Erythroblast (primary cell): ENCODE results near the gene DPYSL5.

Source experiments
- GATA1 ChIP-seq: IDR thresholded peaks from 2 replicates; pipeline ENCODE4 v1.6.1; 2011; ENCODE audit warnings: low read depth, mild to moderate bottlenecking, control low read depth, low read length, moderate library complexity
- POLR2A ChIP-seq: IDR thresholded peaks from 2 replicates; pipeline ENCODE4 v1.6.1; 2011; ENCODE audit warnings: mild to moderate bottlenecking, low read length

DNA sequence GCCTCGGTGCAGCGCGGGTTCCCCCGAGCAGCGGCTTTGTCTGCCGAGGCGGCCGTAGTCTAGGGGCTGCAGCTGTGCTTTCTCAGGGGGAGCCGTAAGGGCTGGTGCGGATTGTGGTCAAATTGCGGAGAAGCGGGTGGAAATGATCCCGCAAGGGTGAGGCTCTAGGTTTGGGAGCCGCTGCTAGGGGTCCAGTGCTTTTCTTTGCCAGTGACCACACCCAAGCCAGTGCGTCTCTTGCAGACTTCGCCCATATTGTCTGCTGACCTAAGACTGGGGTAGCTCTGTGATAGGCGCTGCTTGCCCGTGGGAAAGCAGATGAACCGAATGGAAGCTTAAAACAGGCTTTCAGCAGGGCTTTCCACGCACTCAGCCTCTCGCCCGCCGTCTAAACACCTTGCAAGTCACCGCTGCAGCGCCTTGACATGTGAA lies 2.1 kb downstream of the DPYSL5 start:
- TF ChIP-seq POLR2A (no peak), GATA1 (no peak)
